ENCODE measurements around the gene RAB13.
"Not testable (repeated sequence)": the region's sequence is repeated elsewhere in the genome, so short reads cannot be mapped to it uniquely, and the experiment has no call there.

- TF ChIP-seq GABPA (IDR thresholded peaks at IDR 0.05; ENCODE audit: low read depth, low read length); GABPA (CRISPR knock-in tag; IDR thresholded peaks at IDR 0.05; ENCODE audit: low read depth); NCOA1 (CRISPR knock-in tag; IDR thresholded peaks at IDR 0.05); ZNF468 (CRISPR knock-in tag; IDR thresholded peaks at IDR 0.05); ZNF207 (IDR thresholded peaks at IDR 0.05; ENCODE audit: borderline replicate concordance); ELF1 (CRISPR knock-in tag; IDR thresholded peaks at IDR 0.05): not testable (repeated sequence)
Observed at GRCh38 chr1:153996882-153997281, 10.7 kb upstream of the RAB13 start.
